Hepatocyte (in vitro differentiated cells): ENCODE data around the gene WBP1L.

Experiments used
- CTCF ChIP-seq: fragments of 200-600 bp; sonication (generic); IDR thresholded peaks from 2 replicates; pipeline ENCODE4 v1.5.1; 2016; ENCODE audit warnings: antibody characterized with exemption, mild to moderate bottlenecking; ENCODE audit not compliant: poor library complexity
- EZH2 ChIP-seq: fragments of 200-600 bp; sonication (generic); IDR thresholded peaks from 2 replicates; pipeline ENCODE4 v1.6.1; 2016; ENCODE audit warnings: antibody characterized with exemption, mild to moderate bottlenecking, borderline replicate concordance

DNA sequence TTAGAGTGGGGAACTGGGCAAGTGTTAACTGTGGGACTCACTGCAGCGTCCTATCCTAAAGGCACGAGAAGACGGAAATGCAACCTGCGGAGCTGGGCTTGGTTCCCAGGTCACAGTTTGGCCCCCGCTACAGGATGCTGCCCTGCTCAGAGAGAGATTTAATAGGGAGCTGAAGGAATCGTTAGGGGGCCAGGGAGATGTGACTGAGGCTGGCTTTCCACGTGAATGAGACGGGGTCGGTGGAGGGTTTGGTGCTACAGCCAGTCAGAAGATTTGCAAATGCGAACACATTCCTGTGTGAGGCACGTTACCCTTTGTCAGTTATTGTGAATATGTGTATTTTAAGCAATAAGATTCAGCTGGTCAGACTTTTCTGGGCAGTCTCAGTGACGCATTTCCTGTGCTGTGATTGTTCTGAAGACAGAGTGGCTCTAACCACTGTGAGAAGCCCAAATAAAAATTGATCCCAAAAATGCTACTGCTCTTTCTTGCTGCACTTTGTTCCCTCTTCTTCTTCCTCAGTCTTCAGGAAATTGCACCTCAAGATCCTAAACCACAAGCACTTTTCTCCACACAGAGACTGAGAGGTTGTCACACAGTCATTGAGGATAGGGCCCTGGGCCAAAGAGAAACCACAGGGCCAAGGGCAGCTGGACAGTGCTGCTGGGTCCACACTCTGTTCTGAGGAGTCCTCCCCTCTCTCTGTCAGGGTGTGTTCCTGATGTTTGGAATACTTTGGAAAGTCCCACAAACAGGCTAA lies 72.2 kb downstream of the WBP1L start:
- TF ChIP-seq CTCF (no peak), EZH2 (no peak)
